Stimulated activated CD8-positive, alpha-beta memory T cell treated with anti-CD3 and anti-CD28 coated beads, Interleukin-4, amount 100 ng/mL, for 24 hours (primary cell): Measurements from ENCODE around the gene NRCAM.
"Not testable (repeated sequence)": the region's sequence is repeated elsewhere in the genome, so short reads cannot be mapped to it uniquely, and the experiment has no call there.

Experiments
- DNase-seq: peaks from one replicate; pipeline ENCODE4 v3.0.0-alpha.2; 2020; ENCODE audit warnings: low read depth

NRCAM gene

DNA sequence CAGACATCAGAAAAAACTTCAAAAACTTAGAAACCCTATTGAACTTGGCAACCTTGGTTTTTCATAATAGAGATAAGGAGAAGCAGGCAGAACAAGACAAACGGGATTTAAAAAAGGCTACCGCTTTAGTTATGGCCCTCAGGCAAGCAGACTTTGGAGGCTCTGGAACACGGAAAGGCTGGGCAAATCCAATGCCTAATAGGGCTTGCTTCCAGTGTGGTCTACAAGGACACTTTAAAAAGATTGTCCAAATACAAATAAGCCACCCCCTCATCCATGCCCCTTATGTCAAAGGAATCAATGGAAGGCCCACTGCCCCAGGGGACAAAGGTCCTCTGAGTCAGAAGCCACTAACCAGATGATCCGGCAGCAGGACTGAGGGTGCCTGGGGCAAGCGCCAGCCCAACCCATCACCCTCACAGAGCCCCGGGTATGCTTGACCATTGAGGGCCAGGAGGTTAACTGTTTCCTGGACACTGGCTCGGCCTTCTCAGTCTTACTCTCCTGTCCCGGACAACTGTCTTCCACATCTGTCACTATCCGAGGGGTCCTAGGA is 115.3 kb downstream of the NRCAM start:
- no peak for DNase-seq

GRCh38 chr7:108340406-108340805 is 115.8 kb downstream of the NRCAM start:
- not testable (repeated sequence) for DNase-seq

- DNase-seq: no peak
Observed at GRCh38 chr7:108335269-108335918, 120.8 kb downstream of the NRCAM start.

DNA sequence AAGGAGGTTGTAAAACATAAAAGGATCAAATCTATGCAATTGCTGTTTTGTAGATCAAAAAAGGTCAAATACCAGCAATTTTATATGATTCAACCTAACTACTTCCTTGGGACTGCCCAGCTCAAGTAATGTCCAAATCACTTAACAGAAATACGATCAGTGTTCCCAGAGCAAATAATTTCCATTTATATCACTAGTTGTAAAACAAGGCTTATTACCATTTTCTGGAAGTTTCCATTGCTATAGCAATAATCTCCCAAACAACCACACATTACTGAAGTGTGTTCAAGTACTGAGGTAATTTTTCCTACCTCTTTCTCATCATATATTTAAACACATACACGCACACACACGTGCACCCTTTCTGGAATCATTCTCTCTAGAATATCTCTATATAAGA is 123.3 kb downstream of the NRCAM start:
- no peak for DNase-seq

DNA sequence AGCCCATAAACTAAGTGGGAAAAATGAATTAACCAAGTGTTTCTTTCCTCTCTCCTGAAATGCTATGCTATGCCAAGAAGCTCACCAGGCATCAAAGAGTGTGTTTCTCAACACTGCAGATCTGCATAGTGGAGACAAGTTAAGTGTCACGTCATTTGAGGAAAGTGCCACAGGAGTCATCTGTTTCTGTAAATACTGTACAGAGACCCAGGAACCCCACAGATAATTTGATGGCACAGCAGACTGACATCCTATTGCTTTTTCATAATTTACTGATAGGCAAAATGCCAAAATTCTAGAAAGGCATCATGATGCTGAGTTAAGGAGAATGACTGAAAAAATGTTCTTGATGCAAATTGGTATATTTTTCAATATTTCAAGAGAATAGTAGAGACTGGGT is 124.3 kb downstream of the NRCAM start:
- no peak for DNase-seq

- DNase-seq: no peak
Observed at GRCh38 chr7:108330227-108330626, 126.0 kb downstream of the NRCAM start.

- no peak for DNase-seq
Observed at GRCh38 chr7:108329514-108329913, 126.7 kb downstream of the NRCAM start.

GRCh38 chr7:108328174-108328651 is 128.0 kb downstream of the NRCAM start:
- DNase-seq: no peak

DNA sequence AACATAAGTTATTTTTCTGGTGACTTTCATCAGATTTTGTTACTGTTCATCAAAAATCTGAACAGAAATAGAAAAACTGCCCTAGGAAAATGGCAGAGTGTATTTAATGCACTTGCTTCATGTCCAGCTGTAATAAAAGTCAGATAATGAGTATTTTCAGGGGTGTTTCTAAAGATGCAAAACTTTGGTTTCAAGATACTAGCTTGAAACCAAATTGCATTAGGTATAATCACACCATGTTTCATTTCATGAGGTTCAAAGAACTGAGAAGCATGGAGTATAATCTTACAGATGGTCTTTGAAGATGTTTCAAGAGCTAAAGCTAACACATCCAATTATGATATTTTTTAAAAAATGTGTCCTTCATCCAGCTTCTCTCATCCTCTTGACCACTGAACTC is 128.9 kb downstream of the NRCAM start:
- DNase-seq: no peak

GRCh38 chr7:108326938-108327337 is 129.3 kb downstream of the NRCAM start:
- no peak for DNase-seq

- DNase-seq: no peak
Observed at GRCh38 chr7:108324053-108325038, 131.9 kb downstream of the NRCAM start.

GRCh38 chr7:108322925-108323832 is 133.1 kb downstream of the NRCAM start:
- no peak for DNase-seq

DNA sequence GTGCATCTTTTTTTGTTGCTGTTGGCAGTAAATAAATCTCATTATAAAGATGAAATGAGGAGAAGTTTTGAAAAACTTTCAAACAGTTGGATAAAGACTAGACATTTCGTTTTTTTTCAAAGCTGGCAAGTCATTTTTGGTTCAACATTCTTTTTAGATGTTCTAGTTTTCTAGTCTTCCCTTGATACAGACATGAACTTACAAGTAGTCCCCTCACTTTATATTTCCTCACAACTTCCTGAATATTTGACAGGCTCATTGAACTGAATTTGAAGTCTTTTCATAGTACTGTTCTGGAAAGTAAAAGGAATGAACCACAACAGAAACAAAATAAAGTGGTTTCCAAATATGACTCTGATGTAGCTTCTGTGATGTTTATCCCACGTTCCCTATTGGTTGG is 134.2 kb downstream of the NRCAM start:
- DNase-seq: no peak

DNA sequence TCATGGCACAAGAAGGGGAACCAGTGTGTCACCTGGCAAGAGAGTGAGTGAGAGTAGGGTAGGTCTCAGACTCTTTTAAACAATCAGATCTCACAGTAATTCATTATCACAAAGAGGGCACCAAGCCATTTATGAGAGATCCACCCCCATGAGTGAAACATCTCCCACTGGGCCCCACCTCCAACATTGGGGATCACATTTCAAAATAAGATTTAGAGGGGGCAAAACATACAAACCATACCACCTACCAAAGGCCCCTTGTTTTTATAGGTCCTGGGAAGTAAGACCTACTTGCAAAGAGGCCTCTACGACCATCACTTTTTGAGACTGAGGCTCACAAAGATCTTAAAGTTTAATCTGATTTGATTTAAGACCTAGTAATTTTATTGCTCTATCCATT is 134.9 kb downstream of the NRCAM start:
- no peak for DNase-seq

DNA sequence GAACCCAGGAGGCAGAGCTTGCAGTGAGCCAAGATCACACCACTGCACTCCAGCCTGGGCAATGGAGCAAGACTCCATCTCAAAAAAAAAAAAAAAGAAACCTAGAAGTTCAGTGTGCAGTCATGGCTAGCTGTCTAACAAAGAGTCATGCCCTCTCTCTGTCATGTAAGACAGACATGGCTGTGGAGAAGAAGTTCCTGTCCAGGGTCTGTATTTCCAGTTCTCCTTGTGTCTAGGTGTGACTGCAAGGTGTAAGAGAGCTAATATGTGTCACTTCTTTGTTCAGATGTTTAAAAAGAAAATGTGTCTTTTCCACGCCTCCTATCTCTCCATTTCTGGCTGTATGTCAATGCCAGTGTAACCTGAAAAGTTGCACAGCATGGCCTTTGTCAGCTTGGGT is 139.5 kb downstream of the NRCAM start:
- DNase-seq: no peak

DNA sequence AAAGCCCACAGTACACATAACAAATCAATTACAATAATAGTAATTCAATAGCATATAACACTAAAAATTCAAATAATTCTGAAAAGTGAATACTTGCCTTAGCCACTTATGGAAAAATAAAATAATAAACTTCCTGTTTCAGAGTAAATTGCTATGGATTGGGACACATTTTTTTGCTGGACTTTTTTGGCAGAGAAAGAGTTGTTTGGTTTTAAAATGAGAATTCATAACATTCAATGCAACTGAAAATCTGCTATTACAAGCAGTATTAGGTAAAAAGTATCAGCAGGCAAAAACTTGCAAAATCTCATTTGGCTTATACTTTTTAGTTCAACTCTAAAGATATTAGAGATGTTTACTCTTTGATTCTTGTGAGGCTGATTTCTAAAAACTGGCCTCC is 141.7 kb downstream of the NRCAM start:
- no peak for DNase-seq

DNA sequence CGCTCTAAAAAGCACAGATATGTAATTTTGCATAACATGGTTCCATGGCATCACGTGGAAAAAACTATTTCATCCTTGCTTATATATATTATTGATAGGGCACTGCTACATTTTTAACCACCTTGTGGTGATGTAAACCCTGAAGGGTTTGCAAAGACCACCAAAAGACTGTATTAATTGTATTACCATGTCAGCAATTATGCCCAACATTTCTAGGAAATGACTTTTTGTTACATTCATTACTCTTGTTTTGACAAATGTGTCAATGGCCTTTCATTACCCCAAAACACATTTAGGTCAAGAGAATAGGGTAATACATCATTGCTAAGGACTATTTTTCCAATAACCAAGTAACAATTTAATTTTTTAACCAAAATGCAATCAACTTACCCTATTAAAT is 142.2 kb downstream of the NRCAM start:
- DNase-seq: no peak

DNA sequence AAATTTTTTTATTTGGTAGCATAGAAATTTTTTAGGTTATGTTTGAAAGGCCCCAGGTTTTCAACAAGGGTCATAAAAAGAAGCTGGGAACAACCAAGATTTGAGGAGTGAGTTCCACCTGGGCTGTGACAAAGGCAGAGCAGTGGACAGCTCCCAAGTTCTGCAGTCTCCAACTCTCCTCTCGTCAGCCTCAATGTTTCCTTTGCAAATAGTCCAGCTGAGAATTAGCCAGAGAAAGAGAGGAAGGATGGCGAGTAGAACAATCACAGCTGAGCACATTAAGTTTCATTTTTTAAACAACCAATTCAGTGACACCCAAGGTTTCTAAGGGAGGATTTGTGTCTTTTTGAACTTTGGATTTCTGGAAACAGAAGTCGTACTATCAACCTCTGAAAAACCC is 143.2 kb downstream of the NRCAM start:
- no peak for DNase-seq

DNA sequence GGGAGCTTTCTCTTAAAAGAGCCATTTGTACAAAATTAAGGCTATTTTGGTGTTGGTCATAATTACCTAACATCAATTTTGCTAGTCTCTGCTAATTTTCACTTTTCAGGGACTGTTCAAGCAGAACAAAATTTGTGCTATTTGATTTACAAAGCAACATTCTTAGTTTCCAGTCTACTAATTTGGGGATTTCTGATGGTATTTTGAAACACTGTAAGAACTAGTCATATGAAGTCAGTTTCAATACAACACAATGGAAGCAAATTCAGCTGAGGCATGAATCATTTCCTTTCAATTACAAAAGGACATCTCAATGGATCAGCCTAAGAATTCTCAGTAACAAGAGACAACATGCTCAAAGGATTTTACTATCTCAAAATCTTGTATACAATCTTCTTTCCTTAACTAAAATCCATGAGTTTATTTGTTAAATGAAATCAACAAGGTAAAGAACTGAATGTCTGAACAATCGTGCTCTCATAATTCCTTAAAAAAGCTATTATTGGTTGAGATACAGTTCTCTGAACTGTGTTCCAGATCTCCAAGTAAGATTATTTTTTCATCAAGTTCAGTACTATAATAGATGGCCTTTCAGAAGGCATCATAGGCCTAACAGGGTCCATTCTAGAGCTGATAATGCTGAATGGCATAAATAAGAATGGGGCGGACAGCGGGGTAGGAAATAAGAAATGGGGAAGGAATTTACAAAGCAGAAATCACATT is 144.6 kb downstream of the NRCAM start:
- no peak for DNase-seq

DNA sequence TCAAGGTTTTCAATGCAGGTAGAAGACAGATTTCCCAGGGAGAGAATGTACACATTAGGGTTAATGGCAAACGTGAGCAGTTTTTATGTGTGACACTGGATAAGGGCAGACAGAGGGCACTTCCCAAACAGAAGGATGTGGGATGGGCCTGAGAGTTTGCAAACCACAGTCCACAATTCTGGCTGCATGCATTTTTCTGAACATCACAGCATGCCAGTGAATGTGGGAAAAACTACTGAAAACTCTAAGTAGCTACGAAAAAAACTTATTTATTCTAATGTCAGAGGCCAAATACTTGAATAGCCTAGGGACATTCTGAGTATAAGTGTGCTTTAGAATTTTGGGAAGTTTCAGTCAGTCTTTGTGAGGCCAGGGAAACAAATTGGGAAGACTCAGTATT is 145.9 kb downstream of the NRCAM start:
- DNase-seq: no peak

GRCh38 chr7:108308903-108309302 is 147.3 kb downstream of the NRCAM start:
- DNase-seq: no peak
